HEK293T (cell line): Measurements from ENCODE around the gene TFEB.

ENCODE experiments used
- FOXK2 ChIP-seq: fragments of 450-650 bp; IDR thresholded peaks from 2 replicates; pipeline ENCODE4 v1.6.1; 2016; ENCODE audit warnings: mild to moderate bottlenecking
- NFRKB ChIP-seq: fragments of 450-650 bp; IDR thresholded peaks from 2 replicates; pipeline ENCODE4 v1.6.1; 2016; ENCODE audit warnings: mild to moderate bottlenecking, moderate library complexity
- SP1 ChIP-seq: fragments of 450-650 bp; IDR thresholded peaks from 2 replicates; pipeline ENCODE4 v1.6.1; 2017

GRCh38 chr6:41736800-41737555, 1.6 kb upstream of the TFEB start:
- TF ChIP-seq NFRKB (no peak), FOXK2 (no peak), SP1 (no peak)
